A549 treated with DMSO at 1 μM for 4 hours (cell line): Measurements from ENCODE around the gene HSPA5. TPM values are rescaled to one million over a fixed set of nuclear protein-coding genes. Genes with fewer than 3 reads are reported as not detected.

Experiments
- total RNA-seq: library from RNA; stranded (reverse); fragments of 200-300 nt; extraction: Qiagen RNA extraction; gene quantifications from 5 replicates; pipeline ENCODE4 v1.2.3, GENCODE V29; 2022; ENCODE audit warnings: low read depth

HSPA5 gene
- total RNA-seq, result 368 to 406 TPM (median 395 TPM) in 5 replicates

DNA sequence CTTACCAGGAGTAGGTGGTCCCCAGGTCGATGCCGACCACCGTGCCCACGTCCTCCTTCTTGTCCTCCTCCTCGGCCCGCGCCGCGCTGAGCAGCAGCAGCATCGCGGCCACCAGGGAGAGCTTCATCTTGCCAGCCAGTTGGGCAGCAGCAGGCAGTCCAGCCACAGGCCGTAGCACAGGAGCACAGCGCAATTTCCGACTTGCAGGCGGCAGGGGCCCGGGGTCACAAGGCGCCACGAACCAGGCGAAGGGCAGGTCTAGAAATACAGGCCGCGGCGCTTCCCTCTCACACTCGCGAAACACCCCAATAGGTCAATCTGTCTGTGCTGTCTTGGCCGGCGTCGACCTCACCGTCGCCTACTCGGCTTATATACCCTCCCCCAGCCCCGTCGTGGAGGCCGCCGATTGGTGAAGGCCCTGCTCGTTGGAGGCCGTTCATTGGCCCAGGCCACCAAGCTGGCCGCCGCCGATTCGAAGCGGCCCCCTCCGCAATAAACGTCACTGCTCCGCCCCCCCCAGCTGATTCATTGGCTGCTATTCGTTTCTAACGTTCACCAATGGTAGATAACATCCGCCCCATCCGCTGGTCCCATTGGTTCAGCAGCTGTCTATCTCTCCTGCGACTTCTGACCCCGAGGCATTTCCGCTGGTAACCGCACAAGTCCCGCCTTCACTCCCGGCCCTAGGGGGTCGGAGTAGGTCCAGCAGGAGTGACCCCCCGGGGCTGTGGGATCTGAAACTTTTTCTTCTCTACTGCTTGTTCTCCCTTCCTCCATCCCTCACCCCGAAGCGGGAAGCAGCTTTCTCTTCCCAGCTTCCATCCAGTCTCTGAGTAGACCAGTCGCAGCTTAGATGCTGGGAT lies at the start of gene HSPA5:
Gene HSPA5 (minus strand): TSS at position 344 of the 863 bp plus-strand sequence. CDS start 217 bp downstream, at position 127.

GRCh38 chr9:125261501-125262293 lies 20.6 kb upstream of the HSPA5 start, which contains the start of gene GAPVD1:
Gene GAPVD1, plus strand, starts transcription at chr9:125261826. Its CDS starts 37,096 bp downstream, at chr9:125298922.

GRCh38 chr9:125200216-125201047 lies 40.7 kb downstream of the HSPA5 start, which contains the start of gene RABEPK:
Gene RABEPK, plus strand, starts transcription at chr9:125200542. Its CDS starts 2,472 bp downstream, at chr9:125203014.

DNA sequence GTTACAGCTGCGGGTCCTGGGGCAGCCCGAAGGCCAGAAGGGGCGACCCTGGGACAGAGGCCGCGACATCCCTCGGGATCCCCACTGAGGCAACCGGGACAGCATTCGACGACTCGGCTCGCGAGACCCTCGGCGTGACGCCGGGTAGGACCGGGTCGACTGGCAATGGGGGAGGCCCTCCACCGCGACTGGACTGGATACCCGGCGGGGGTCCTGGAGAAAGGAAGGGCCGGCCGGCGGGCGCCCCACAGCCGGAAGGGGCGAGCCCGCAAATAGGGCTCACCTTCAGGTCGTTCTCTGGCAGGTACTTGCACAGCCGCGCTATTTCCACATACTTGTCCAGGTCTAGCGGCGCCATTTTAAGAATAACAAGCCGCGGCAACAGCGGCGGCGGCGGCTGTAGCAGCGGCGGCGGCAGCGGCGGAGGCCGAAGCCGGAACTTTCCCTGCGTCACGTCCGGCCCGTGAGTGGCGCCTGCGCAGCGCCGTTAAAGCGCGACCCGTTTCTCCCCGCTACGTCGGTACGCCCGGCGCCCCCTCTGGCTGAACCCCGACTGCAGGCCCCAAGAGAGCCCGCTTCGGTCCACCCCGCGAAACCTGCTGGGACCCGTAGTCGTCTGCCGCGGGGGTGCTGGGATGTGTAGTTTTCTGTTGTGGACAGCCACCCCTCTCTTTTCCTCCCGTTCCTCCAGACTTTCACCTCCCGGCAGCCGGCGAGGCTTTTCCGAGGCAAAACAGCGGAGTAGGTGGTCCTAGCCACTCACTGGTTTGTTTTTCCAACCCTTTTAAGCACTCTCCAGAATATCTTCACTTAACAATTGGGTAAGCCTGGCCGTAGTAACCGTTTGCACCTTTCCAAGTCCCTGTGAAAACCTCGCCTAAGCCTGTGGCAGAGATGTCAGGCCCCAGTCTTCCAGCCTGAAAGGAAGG lies 51.5 kb downstream of the HSPA5 start, which contains the start of gene PPP6C:
Gene PPP6C (minus strand): TSS at position 443 of the 929 bp plus-strand sequence. CDS start 85 bp downstream, at position 358.

Other genes with a start within 250 kb of the HSPA5 start
- 0.78 to 2.6 TPM (median 2.0 TPM) in 5 replicates for gene SCAI, start 97.8 kb downstream of the HSPA5 start, total RNA-seq
- 25.2 to 32.6 TPM (median 28.4 TPM) in 5 replicates for gene PPP6C, start 51.5 kb downstream of the HSPA5 start, total RNA-seq
- 39.1 to 47.8 TPM (median 45.3 TPM) in 5 replicates for gene RABEPK, start 40.8 kb downstream of the HSPA5 start, total RNA-seq
- 15.1 to 20.6 TPM (median 18.6 TPM) in 5 replicates for gene GAPVD1, start 20.5 kb upstream of the HSPA5 start, total RNA-seq